ENCODE measurements around the gene TEX50. TPM values are rescaled to one million over a fixed set of nuclear protein-coding genes. Genes with fewer than 3 reads are reported as not detected.
"Not testable (repeated sequence)": the region's sequence is repeated elsewhere in the genome, so short reads cannot be mapped to it uniquely, and the experiment has no call there.

TEX50 gene
- polyA plus RNA-seq, 1 experiment: not detected

GRCh38 chr1:173603056-173603591 is 32.0 kb upstream of the TEX50 start, which contains the start of gene SLC9C2:
TSS of gene SLC9C2 (minus strand) at chr1:173603072. CDS start at chr1:173601776, 1,296 bp downstream.
- no peak for DNase-seq (ENCODE audit: low read depth, low spot score)
- H3K9me3 ChIP-seq (ENCODE audit: control insufficient read depth, insufficient read depth, low read length): no peaks in the 10 kb centered on the region
- no peak within 1 kb of the TSS for H3K4me3 ChIP-seq (ENCODE audit: low read depth, low read length)
- TF ChIP-seq CTCF (IDR thresholded peaks at IDR 0.05; ENCODE audit: low read depth, low read length): no peak
- CTCF ChIA-PET: interaction anchor here (0.7 to 0.9 kb wide), 2 partner anchors 8 to 60 kb away, joined by 3 to 7 read pairs; no protein-coding TSS in a partner anchor
- no peak within 1 kb of the TSS for H3K27ac ChIP-seq (ENCODE audit: low read depth, low read length)
- POLR2A ChIA-PET: no interaction called here
- no peaks in the 10 kb centered on the region for H3K27me3 ChIP-seq (ENCODE audit: control insufficient read depth, insufficient read depth, low read length)

- no peak for DNase-seq (ENCODE audit: low read depth, low spot score)
- H3K4me3 ChIP-seq (ENCODE audit: low read depth, low read length): no peak overlapping the region
- no peaks in the 10 kb centered on the region for H3K9me3 ChIP-seq (ENCODE audit: control insufficient read depth, insufficient read depth, low read length)
- no peaks in the 10 kb centered on the region for H3K27me3 ChIP-seq (ENCODE audit: control insufficient read depth, insufficient read depth, low read length)
- ChIA-PET CTCF (no interaction called here), POLR2A (no interaction called here)
- TF ChIP-seq CTCF (IDR thresholded peaks at IDR 0.05; ENCODE audit: low read depth, low read length): no peak
- no peak overlapping the region for H3K27ac ChIP-seq (ENCODE audit: low read depth, low read length)
These were observed 26.5 kb upstream of the TEX50 start for GRCh38 chr1:173608503-173609216.

GRCh38 chr1:173613086-173613485 is 22.1 kb upstream of the TEX50 start:
- CTCF ChIA-PET; DNase-seq (ENCODE audit: low read depth, low spot score); H3K27me3 ChIP-seq (ENCODE audit: control insufficient read depth, insufficient read depth, low read length); H3K27ac ChIP-seq (ENCODE audit: low read depth, low read length); H3K4me3 ChIP-seq (ENCODE audit: low read depth, low read length); H3K9me3 ChIP-seq (ENCODE audit: control insufficient read depth, insufficient read depth, low read length); POLR2A ChIA-PET: not testable (repeated sequence)

GRCh38 chr1:173616859-173617258 is 18.3 kb upstream of the TEX50 start:
- H3K27me3 ChIP-seq (ENCODE audit: control insufficient read depth, insufficient read depth, low read length): no peaks in the 10 kb centered on the region
- no peak for DNase-seq (ENCODE audit: low read depth, low spot score)
- no peak overlapping the region for H3K27ac ChIP-seq (ENCODE audit: low read depth, low read length)
- no peaks in the 10 kb centered on the region for H3K9me3 ChIP-seq (ENCODE audit: control insufficient read depth, insufficient read depth, low read length)
- CTCF ChIA-PET: no interaction called here
- POLR2A ChIA-PET: no interaction called here
- H3K4me3 ChIP-seq (ENCODE audit: low read depth, low read length): no peak overlapping the region
- no peak for TF ChIP-seq CTCF (IDR thresholded peaks at IDR 0.05; ENCODE audit: low read depth, low read length)

- TF ChIP-seq CTCF (IDR thresholded peaks at IDR 0.05; ENCODE audit: low read depth, low read length): no peak
- DNase-seq (ENCODE audit: low read depth, low spot score): no peak
- no peak overlapping the region for H3K27ac ChIP-seq (ENCODE audit: low read depth, low read length)
- ChIA-PET CTCF (no interaction called here), POLR2A (no interaction called here)
- H3K9me3 ChIP-seq (ENCODE audit: control insufficient read depth, insufficient read depth, low read length): no peaks in the 10 kb centered on the region
- no peak overlapping the region for H3K4me3 ChIP-seq (ENCODE audit: low read depth, low read length)
- H3K27me3 ChIP-seq (ENCODE audit: control insufficient read depth, insufficient read depth, low read length): no peaks in the 10 kb centered on the region
These were observed 7.9 kb upstream of the TEX50 start for GRCh38 chr1:173627269-173627668.
